ENCODE data around the gene POLR3B. TPM values are rescaled to one million over a fixed set of nuclear protein-coding genes. Genes with fewer than 3 reads are reported as not detected.
A peak's percentile ranks its signal among the peaks of the same experiment; 100 is the strongest.
"Not testable (repeated sequence)": the region's sequence is repeated elsewhere in the genome, so short reads cannot be mapped to it uniquely, and the experiment has no call there.

Gene POLR3B
- total RNA-seq, 2 experiments from 2014 or later, result 5.3 to 6.1 TPM

- Mint-ChIP-seq H3K27me3 (no peaks in the 10 kb centered on the region), H3K36me3 (ENCODE audit: low read depth) (no peaks in the 10 kb centered on the region), H3K4me3 (peak overlapping the region; percentile 87), H3K4me1 (peaks cover 18% of the 10 kb centered on the region), H3K27ac (peak overlapping the region; percentile 92), H3K9me3 (no peaks in the 10 kb centered on the region)
- ChIA-PET CTCF (interaction anchor here (0.5 to 2.5 kb wide), 14 partner anchors 9 to 613 kb away, joined by 3 to 19 read pairs (median 6); no protein-coding TSS in a partner anchor), POLR2A (interaction anchor here (0.5 to 0.7 kb wide), 2 partner anchors 642 to 1900 kb away, joined by 3 read pairs; no protein-coding TSS in a partner anchor)
- no peak for DNase-seq
These were observed 1.1 kb downstream of the POLR3B start for GRCh38 chr12:106358396-106359241.

GRCh38 chr12:106359646-106360399 is 2.3 kb downstream of the POLR3B start:
- H3K27me3 Mint-ChIP-seq, result no peaks in the 10 kb centered on the region
- POLR2A ChIA-PET, result no interaction called here
- no peak overlapping the region for H3K27ac Mint-ChIP-seq
- DNase-seq, result no peak
- H3K9me3 Mint-ChIP-seq, result no peaks in the 10 kb centered on the region
- H3K4me3 Mint-ChIP-seq, result no peak overlapping the region
- H3K36me3 Mint-ChIP-seq (ENCODE audit: low read depth), result peaks cover 2% of the 10 kb centered on the region
- peaks cover 18% of the 10 kb centered on the region for H3K4me1 Mint-ChIP-seq
- CTCF ChIA-PET, result interaction anchor here (0.6 kb wide), 1 partner anchor 609 kb away, joined by 4 read pairs; no protein-coding TSS in a partner anchor

GRCh38 chr12:106360400-106360994 is 2.9 kb downstream of the POLR3B start:
- Mint-ChIP-seq H3K27ac (no peak overlapping the region), H3K4me3 (no peak overlapping the region), H3K36me3 (ENCODE audit: low read depth) (peaks cover 2% of the 10 kb centered on the region), H3K27me3 (no peaks in the 10 kb centered on the region), H3K4me1 (peaks cover 18% of the 10 kb centered on the region), H3K9me3 (no peaks in the 10 kb centered on the region)
- ChIA-PET CTCF (interaction anchor here (0.5 to 0.6 kb wide), 2 partner anchors 25 to 438 kb away, joined by 3 read pairs; no protein-coding TSS in a partner anchor), POLR2A (no interaction called here)
- no peak for DNase-seq

GRCh38 chr12:106362971-106363370 is 5.4 kb downstream of the POLR3B start:
- Mint-ChIP-seq H3K9me3 (no peaks in the 10 kb centered on the region), H3K27ac (no peak overlapping the region), H3K36me3 (ENCODE audit: low read depth) (peaks cover 2% of the 10 kb centered on the region), H3K4me3 (no peak overlapping the region), H3K27me3 (no peaks in the 10 kb centered on the region), H3K4me1 (peaks cover 8% of the 10 kb centered on the region)
- ChIA-PET CTCF (interaction anchor here (1.3 kb wide), 1 partner anchor 15 kb away, joined by 3 read pairs; no protein-coding TSS in a partner anchor), POLR2A (no interaction called here)
- no peak for DNase-seq

GRCh38 chr12:106364261-106364660 is 6.7 kb downstream of the POLR3B start:
- CTCF ChIA-PET, result interaction anchor here (1.3 kb wide), 1 partner anchor 13 kb away, joined by 3 read pairs; no protein-coding TSS in a partner anchor
- H3K9me3 Mint-ChIP-seq, result no peaks in the 10 kb centered on the region
- H3K36me3 Mint-ChIP-seq (ENCODE audit: low read depth), result peaks cover 2% of the 10 kb centered on the region
- no peaks in the 10 kb centered on the region for H3K27me3 Mint-ChIP-seq
- no peaks in the 10 kb centered on the region for H3K4me1 Mint-ChIP-seq
- POLR2A ChIA-PET, result interaction anchor here (0.6 kb wide), 1 partner anchor 422 kb away, joined by 6 read pairs; no protein-coding TSS in a partner anchor
- DNase-seq, result no peak
- no peak overlapping the region for H3K27ac Mint-ChIP-seq
- H3K4me3 Mint-ChIP-seq, result no peak overlapping the region

- H3K4me1 Mint-ChIP-seq, result no peaks in the 10 kb centered on the region
- H3K4me3 Mint-ChIP-seq, result no peak overlapping the region
- H3K9me3 Mint-ChIP-seq, result no peaks in the 10 kb centered on the region
- no peak for DNase-seq
- peaks cover 18% of the 10 kb centered on the region for H3K36me3 Mint-ChIP-seq (ENCODE audit: low read depth)
- POLR2A ChIA-PET, result no interaction called here
- H3K27ac Mint-ChIP-seq, result no peak overlapping the region
- CTCF ChIA-PET, result interaction anchor here (0.8 to 1.3 kb wide), 3 partner anchors 9 to 77 kb away, joined by 3 read pairs; partner anchors contain the start of gene POLR3B
- no peaks in the 10 kb centered on the region for H3K27me3 Mint-ChIP-seq
These were observed 12.2 kb downstream of the POLR3B start for GRCh38 chr12:106369624-106370346.

GRCh38 chr12:106378788-106379187 is 21.2 kb downstream of the POLR3B start:
- no peak for DNase-seq
- Mint-ChIP-seq H3K9me3 (peaks cover 6% of the 10 kb centered on the region), H3K27ac (peak overlapping the region; percentile 20), H3K4me1 (peaks cover 24% of the 10 kb centered on the region), H3K27me3 (no peaks in the 10 kb centered on the region), H3K4me3 (no peak overlapping the region), H3K36me3 (ENCODE audit: low read depth) (peaks cover 48% of the 10 kb centered on the region)
- ChIA-PET CTCF (interaction anchor here (1.0 to 3.8 kb wide), 2 partner anchors 10 to 21 kb away, joined by 3 to 19 read pairs; partner anchors contain the start of gene POLR3B), POLR2A (no interaction called here)

GRCh38 chr12:106380954-106381353 is 23.4 kb downstream of the POLR3B start:
- H3K4me1 Mint-ChIP-seq, result peaks cover 25% of the 10 kb centered on the region
- H3K36me3 Mint-ChIP-seq (ENCODE audit: low read depth), result peaks cover 44% of the 10 kb centered on the region
- ChIA-PET POLR2A (no interaction called here), CTCF (no interaction called here)
- DNase-seq, result no peak
- H3K9me3 Mint-ChIP-seq, result peaks cover 6% of the 10 kb centered on the region
- H3K27ac Mint-ChIP-seq, result no peak overlapping the region
- H3K27me3 Mint-ChIP-seq, result no peaks in the 10 kb centered on the region
- H3K4me3 Mint-ChIP-seq, result no peak overlapping the region

- CTCF ChIA-PET, POLR2A ChIA-PET, H3K27me3 Mint-ChIP-seq, H3K4me3 Mint-ChIP-seq, DNase-seq, H3K9me3 Mint-ChIP-seq, H3K27ac Mint-ChIP-seq: not testable (repeated sequence)
- H3K4me1 Mint-ChIP-seq, result peaks cover 25% of the 10 kb centered on the region
- peaks cover 39% of the 10 kb centered on the region for H3K36me3 Mint-ChIP-seq (ENCODE audit: low read depth)
These were observed 24.3 kb downstream of the POLR3B start for GRCh38 chr12:106381866-106382265.

GRCh38 chr12:106386813-106387535 is 29.4 kb downstream of the POLR3B start:
- no peak overlapping the region for H3K4me3 Mint-ChIP-seq
- H3K4me1 Mint-ChIP-seq, result peaks cover 7% of the 10 kb centered on the region
- H3K36me3 Mint-ChIP-seq (ENCODE audit: low read depth), result peaks cover 11% of the 10 kb centered on the region
- no peak overlapping the region for H3K27ac Mint-ChIP-seq
- ChIA-PET CTCF (interaction anchor here (0.6 to 0.9 kb wide), 2 partner anchors 12 to 531 kb away, joined by 3 read pairs; no protein-coding TSS in a partner anchor), POLR2A (interaction anchor here (0.6 kb wide), 1 partner anchor 520 kb away, joined by 5 read pairs; no protein-coding TSS in a partner anchor)
- no peak for DNase-seq
- no peaks in the 10 kb centered on the region for H3K27me3 Mint-ChIP-seq
- no peaks in the 10 kb centered on the region for H3K9me3 Mint-ChIP-seq

- ChIA-PET CTCF (no interaction called here), POLR2A (no interaction called here)
- Mint-ChIP-seq H3K36me3 (ENCODE audit: low read depth) (peaks cover 6% of the 10 kb centered on the region), H3K27me3 (no peaks in the 10 kb centered on the region), H3K4me1 (peaks cover 6% of the 10 kb centered on the region), H3K27ac (no peak overlapping the region), H3K4me3 (no peak overlapping the region), H3K9me3 (no peaks in the 10 kb centered on the region)
- no peak for DNase-seq
These were observed 30.4 kb downstream of the POLR3B start for GRCh38 chr12:106387848-106388377.
